Measurements from ENCODE around the gene ACSM6.

ACSM6 gene

GRCh38 chr10:95277614-95278013 is 83.6 kb downstream of the ACSM6 start:
- Histone ChIP-seq H3K79me2 (ENCODE audit: control insufficient read depth, low read length) (peaks cover 95% of the 10 kb centered on the region), H3K27me3 (ENCODE audit: control insufficient read depth, low read length) (no peaks in the 10 kb centered on the region), H3K36me3 (ENCODE audit: control insufficient read depth, low read length) (no peaks in the 10 kb centered on the region), H3K27ac (ENCODE audit: low read depth, low read length) (no peak overlapping the region), H3K9me3 (ENCODE audit: control insufficient read depth, insufficient read depth, low read length) (no peaks in the 10 kb centered on the region), H4K20me1 (ENCODE audit: control insufficient read depth, insufficient read depth, low read depth, low read length) (peaks cover 10% of the 10 kb centered on the region; the same call in 1 of the 2 replicates), H3K4me1 (ENCODE audit: control insufficient read depth, low read length) (peaks cover 20% of the 10 kb centered on the region), H3K4me3 (ENCODE audit: low read length) (no peak overlapping the region), H3K4me2 (ENCODE audit: low read length) (no peak overlapping the region), H3K9me2 (replicated peaks; ENCODE audit: control insufficient read depth, low read length) (no peaks in the 10 kb centered on the region), H3F3A (ENCODE audit: control insufficient read depth, insufficient read depth) (no peaks in the 10 kb centered on the region)
- TF ChIP-seq CTCF (IDR thresholded peaks at IDR 0.05; ENCODE audit: low read depth, low read length, poor library complexity, severe bottlenecking) (no peak), EZH2phosphoT487 (IDR thresholded peaks at IDR 0.05; ENCODE audit: borderline replicate concordance, low read length) (no peak)

All from DOHH2 (cell line).